HG03097 (cell line): Measurements from ENCODE around the gene MYL6.
"Not testable (repeated sequence)": the region's sequence is repeated elsewhere in the genome, so short reads cannot be mapped to it uniquely, and the experiment has no call there.

Experiments
- ATAC-seq: cut with Tn5 transposase; IDR thresholded peaks from one replicate; pipeline ENCODE4 v1.9.1; 2021; ENCODE audit not compliant: unreplicated experiment, low FRiP score

The MYL6 gene

DNA sequence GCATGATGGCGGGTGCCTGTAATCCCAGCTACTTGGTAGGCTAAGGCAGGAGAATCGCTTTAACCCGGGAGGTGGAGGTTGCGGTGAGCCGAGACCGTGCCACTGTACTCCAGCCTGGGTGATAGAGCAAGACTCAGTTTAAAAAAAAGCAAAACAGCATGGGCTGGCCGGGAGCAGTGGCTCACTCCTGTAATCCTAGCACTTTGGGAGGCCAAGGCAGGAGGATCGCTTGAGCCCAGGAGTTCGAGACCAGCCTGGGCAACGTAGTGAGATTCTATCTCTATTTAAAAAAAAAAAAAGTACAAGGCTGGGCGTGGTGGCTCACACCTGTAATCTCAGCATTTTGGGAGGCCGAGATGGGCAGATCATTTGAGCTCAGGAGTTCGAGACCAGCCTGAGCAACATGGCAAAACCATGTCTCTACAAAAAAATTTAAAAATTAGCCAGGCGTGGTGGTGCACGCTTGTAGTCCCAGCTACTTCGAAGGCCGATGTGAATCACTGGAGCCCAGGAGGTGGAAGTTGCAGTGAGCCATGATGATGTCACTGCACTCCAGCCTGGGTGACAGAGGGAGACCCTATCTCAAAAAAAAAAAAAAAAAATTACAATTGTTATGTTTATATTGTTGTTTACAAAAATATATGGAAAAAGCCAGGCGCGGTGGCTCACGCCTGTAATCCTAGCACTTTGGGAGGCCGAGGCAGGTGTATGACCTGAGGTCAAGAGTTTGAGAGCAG is 1.5 kb upstream of the MYL6 start:
- not testable (repeated sequence) for ATAC-seq

DNA sequence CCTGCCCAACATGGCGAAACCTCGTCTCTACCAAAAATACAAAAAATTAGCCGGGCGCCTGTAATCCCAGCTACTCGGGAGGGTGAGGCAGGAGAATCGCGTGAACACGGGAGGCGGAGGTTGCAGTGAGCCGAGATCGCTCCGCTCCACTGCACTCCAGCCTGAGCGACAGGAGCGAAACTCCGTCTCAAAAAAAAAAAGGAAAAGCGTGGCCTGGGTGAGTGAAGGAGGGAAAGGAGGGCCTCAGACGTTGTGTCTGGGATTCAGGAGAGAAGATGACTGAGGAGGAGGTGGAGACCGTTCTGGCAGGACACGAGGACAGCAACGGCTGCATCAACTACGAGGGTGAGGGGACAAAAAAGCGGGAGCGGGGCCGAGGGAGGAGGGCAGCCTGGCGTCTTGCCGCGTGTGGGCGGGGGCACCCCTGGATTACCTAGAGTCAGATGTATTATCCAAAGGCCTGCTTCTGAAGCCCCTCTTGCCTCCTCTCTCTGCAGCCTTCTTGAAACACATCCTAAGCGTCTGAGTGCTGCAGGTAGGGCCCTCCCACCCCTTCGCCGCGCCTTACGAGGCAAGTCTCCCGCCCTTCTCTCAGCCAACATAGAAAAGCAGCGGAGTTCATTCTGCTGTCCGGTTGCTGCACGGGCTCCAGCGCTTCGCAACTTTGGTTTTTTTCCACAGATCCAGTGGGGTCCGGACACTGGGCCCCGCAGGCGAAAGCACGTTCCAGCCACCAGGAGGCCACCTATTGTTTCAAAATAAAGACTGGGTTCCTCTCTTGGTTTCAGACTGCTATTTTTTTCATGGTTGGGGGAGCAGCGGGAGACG is 744 bp upstream of the MYL6 start:
- ATAC-seq, result peak; percentile 17

DNA sequence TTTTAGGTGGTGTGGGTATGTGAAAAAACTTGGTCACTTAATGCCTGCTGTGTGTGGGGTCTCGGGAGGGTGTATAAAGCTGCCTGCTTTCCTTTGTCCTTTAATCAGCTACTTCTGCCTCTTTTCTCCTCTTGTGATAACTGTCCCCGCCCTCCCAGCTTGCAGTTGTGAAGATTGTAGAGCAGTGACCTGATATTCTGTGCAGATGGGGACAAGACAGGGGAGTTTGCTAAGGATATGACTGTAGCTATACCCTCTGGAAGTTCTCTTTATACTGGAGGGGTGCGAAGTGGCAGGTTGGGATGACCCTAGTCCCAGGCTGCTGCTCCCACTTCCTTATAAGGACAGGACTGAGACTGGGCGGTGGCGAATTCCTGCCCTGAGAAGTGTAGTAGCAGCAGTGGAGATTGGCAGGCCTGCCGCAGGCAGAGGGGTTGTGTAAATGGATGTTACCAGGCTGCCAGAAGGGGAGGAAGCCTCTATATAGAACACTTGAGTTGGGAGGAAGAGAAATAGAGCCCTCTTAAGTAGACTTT is 835 bp downstream of the MYL6 start:
- no peak for ATAC-seq

DNA sequence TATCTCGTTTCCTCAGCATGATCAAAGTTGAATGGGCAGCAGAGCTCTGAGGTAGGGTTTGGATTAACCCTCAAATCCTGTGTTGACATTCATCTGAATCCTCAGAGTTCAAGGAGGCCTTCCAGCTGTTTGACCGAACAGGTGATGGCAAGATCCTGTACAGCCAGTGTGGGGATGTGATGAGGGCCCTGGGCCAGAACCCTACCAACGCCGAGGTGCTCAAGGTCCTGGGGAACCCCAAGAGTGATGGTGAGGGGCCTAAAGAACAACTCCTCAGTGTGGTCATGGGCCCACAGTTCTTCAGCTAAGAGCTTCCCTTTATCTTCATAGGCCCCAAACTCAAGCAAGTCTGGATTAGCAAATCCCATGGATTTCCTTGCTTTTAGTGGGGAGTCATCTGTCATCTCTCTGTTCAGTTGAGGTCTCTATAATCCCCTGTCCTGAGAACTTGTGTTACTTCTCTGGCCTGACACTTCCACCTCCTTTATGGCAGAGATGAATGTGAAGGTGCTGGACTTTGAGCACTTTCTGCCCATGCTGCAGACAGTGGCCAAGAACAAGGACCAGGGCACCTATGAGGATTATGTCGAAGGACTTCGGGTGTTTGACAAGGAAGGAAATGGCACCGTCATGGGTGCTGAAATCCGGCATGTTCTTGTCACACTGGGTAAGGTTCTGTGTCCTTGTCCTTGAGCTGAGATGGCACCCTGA is 1.5 kb downstream of the MYL6 start:
- no peak for ATAC-seq

DNA sequence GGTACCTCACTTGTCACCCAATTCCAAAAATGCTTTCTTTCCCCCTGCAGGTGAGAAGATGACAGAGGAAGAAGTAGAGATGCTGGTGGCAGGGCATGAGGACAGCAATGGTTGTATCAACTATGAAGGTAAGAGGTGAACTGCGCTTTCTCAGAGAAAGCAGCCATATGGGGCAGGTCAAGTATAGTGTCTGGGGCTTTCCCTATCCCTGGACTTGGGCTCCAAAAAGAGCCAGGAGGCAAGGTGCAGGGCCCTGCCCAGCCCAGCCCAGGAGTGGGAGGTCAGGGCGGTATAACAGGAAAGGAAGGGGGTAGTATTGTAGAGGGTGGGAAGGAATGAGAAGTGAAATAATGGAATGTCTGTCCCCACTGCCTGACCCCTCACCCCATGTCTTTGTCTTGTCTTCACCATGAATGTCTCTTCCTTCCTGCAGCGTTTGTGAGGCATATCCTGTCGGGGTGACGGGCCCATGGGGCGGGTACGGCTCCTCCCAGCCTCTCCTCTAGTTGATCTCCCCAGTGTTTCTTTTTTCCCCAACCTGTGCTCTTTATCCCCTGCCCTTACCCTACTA is 2.1 kb downstream of the MYL6 start:
- ATAC-seq, result no peak

DNA sequence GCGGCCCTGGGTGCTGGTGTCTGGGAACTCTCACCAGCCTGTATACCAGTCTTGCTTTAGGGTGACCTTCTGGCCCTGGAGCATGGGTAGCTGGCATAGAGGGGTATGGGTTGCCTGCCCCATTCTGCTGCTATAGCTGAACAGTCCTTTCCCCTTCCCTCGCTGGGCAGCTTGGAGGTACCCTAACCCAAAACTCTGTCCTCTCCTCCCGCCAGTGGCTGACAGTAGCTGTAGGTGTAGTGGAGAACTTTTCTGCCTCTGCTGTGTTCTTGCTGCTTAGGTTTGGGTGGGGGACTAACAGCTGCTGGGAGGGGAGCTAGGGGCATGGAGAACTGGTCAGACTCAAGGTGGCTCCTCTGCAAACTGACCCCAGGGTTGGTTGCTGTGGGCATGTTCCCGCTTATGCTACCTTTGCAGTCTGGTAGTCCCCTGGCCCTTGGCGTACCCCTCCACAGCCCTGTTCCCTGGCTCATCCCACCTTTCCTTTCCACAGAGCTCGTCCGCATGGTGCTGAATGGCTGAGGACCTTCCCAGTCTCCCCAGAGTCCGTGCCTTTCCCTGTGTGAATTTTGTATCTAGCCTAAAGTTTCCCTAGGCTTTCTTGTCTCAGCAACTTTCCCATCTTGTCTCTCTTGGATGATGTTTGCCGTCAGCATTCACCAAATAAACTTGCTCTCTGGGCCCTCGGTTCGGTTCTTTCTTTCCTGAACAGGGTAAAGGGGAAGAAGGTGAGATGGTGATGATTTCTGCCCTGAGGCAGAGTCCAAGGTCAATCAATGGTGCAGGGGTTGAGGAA is 2.9 kb downstream of the MYL6 start:
- ATAC-seq, result no peak

DNA sequence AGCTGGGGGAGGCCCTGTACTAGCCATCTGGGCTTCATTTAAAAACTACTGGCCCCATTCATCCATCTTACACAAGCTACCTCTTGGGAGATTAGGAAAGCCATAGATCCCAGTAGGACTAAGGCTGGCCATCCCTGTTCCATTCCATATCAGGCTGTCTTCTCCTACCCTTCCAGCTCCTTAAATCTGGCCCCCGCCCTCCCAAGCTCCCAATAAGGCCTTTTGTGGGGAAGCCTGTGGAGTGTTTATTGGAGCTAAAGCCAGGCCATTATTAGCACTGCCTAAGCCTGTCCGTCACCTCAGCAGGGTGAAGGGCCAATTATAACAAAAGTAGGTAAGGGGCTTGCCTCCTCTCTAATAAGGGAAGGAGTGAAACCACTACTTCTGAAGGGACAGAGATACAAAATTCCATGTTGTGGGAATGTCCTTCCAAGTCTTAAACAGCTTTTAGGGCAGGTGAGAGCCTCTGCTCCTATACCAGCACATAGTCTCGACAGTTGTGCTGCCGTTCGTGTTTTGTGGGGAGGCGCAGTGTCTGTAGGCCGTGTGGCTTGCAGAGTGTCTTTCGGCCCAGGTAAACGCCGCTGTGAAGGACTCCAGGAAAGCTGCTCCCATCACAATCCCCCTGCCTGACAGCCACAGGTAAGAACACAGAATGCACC is 3.7 kb downstream of the MYL6 start:
- no peak for ATAC-seq

DNA sequence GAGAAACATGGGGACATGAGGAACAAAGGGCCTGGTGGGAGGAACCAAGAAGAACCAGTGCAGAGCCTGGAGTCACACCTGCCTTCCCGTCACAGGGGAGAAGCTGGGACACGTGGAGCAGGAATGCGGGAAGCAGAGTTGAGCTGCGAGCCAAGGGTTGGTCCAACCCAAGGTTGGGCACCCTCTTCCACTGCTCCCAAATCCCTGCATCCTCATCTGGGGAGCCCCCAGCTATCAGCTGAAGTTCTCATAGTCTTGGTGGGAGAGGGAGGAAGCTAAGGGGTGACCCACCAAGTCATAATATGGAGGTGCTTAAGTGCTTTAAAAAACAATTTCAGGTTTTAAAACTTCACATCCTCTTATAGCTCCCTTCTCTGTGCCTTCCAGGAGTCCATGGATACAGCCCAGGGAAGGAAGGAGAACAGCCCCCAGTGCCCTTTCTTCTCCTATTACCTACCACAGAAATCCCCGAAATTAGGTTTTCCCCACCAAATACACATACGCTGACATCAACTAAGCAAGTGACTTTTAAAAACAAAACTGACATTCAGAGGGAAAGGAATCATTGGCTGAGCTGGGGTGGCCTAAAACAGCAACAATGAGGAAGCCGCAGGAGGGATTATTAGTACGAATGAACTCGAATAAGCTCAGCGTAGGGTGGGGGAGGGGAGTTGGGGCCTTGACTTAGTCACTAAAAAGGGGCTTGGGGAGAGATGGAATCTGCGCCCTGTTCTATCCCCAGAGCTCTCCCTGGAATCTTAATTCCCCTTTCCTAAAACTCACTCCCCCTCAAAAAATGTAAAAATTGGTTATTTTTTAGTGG is 4.5 kb downstream of the MYL6 start:
- no peak for ATAC-seq

DNA sequence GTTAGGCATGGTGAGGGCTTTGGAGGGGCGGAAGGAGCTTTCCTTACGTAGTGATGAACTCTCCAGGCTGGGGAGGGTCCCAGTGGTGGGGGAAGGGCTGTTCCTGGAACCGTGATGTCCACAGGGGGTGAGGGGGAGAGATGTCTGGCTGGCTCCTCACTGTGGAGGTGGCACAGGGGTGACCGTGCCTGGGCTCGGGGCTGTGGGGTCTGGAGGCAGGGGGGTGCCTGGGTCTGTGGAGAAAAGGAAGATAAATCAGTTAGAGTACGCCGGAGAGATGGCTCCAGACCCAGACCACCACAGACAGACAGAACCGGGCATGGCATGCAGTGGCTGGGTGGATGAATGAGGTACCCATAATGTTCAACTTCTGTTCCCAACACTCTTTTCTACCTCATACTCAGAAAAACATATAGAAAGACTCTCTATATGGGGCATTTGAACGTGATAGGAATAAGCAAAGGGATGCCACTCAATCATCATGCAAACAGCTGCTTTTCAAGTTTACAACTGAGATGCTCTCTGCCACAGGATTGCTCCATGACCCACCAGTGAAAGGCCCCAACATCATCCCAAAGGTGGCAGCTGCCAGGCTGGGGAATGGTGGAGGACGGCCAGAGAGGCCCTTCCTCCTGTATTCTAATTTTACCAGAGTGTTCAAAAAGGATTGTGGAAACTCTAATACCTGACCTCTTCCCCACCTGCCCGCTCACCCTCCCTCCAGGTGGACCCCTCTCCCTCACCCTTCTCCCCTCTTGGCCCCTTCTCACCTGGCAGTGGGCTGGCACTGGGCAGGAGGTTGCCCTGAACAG is 5.6 kb downstream of the MYL6 start:
- ATAC-seq, result no peak

DNA sequence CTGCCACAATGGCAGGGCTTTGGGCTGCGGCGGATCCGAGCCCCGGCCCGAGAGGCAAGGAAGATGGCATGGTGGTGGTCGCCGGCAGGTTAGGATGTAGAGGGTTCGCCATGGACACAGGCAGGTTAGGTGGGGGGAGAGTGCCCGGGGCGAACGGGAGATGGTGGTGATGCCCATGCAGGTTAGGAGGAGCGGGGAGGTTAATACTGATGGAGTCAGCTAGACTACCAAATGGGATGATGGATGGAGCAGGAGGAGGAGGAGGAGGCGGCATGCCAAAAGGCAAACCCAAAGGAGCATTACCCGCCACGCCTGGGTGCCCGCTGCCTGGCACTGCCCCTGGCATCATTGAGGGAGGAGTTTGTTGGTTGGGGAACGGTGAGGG is 6.2 kb downstream of the MYL6 start:
- no peak for ATAC-seq

DNA sequence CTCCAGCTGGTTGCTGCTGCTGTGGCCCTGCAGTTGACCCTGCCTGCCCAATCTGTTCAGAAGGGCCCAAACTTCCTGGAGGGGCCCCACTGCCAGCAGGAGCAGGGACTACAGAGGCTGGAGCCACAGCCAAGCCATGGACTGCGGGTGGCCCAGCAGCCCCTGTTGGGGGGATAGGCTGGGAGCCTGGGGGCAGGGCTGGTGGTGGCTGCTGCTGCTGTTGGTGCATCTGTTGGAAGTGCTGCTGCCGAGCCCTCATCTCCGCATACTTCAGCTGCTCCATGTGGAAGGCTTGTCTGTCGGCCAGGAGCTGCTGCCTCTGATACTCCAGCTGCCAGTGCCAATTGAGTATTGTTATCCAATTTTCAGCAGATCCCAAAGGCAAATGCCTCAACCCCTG is 7.2 kb downstream of the MYL6 start:
- ATAC-seq, result no peak

DNA sequence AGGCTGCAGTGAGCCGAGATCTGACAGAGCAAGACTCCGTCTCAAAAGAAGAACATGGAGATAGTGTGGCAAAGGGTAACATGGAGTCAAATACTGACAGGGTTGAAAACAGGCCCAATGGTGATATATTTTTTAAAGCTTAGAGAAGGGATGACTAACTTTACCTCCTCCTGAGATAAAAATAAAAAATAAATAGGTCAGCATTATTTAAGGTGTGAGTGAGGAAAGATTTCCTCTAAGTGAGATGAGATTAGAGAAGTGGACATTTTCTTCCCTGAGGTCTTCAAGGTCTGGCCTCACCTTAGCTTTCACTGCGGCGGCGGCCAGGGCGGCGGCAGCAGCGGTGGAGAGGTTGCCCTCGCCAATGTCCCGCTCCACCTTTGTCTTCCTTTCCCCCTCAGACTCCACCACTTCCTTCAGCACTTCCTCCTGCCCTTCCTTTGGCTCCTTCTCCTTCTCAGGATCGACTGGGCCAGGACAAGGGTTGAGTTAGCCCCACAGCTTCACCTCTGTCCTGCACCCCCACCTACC is 11.1 kb downstream of the MYL6 start:
- ATAC-seq, result no peak

DNA sequence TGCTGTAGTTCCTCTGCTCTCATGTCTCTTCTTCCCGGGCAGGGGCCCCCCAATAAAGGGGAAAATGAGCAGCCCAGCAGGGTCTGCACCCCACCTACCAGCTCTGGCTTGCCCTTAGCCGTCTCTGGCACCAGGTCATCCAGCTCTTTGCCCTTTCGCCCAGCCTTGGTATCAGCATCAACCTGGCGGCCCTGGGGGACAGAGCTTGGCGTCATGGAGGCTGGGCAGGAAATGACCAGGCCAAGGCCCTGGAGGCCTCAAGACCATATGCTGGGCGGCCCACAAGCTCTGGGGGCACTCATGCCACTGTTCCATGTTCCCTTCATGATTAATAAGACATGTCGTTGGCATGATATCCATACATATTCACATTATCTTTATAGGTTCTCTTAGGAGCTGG is 14.7 kb downstream of the MYL6 start:
- no peak for ATAC-seq

DNA sequence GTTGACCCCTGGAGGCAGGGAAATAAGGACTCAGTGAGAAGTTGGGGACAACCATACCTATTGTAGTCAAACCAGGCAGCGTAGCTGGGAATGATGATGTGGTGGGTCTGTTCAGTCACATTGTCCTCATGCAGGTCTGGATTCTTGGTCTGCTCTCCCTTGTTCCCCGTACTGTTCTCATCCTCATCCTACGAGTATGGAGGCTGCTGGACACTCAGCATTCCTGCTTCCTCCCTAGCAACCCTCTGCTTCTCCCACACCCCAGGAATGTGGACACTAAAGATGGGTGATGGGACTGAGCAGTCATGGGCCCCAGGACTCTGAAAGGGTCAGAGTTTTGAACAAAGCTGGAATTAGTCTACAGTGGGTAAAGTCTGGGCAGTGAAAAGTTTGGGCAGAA is 20.2 kb downstream of the MYL6 start:
- no peak for ATAC-seq

DNA sequence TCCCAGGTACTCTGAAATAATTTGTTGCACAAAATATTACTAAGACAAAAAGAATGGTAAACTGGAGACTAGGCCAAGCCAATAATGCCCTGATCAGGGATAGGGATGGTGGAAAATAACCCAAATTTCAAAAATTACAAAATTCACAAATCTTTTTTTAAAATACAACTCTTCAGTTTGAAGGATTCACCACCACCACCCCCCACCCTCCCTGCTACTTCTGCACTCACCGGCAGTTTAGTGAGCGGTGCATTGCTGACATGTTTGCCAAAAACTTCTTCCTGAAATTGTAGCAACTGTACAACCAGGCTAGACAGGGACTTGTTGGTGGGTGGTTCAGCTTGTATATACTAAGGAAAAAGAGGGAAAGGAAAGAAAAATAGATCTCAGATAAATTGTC is 28.8 kb downstream of the MYL6 start:
- ATAC-seq, result no peak

DNA sequence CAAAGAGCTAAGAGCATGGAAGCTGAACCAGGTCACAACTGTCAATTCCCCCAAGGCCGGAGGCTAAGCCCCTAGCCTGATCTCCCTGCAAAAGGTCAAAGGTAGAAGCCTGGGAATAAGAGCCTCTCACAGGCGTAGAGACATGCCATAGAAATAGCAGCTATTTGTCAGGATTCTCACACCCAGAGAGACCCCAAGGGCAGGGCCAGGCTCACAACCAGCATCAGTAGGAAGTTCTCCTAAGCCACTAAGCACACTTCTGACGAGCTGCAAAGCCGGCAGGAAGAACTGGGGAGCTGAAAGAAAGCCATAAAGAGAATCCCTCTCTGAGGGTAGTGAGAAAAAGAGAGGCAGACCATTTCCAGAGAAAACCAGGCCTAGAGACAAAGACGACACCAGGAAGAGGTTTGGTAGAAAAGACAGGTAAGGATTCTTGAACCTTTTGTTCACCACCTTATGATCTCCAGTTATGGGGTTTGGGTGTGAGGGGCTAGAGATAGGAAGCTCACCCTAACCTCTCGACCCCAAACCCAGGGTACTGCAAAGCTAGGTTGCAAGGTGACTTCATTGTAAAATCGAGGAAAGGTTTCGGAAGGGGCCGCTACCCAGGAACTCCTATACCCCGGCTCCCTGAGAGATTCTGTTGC is 30.1 kb downstream of the MYL6 start:
- no peak for ATAC-seq

DNA sequence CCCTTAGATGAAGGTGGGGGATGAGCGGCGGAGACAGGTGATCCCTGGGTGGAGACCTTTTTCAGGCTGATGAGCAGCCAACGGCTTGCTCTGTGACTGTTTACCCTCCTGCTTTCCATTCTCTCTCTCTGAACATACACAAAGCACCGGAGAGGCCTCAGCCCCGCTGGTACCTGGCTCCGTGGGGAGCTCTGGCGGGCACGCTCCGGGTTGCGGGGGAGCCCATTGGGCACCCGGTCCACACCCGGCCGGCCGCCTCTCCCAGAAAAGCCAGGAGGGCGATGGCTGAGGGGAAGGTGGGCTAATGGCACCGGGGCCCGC is 30.6 kb downstream of the MYL6 start:
- no peak for ATAC-seq
